ENCODE results near the gene KREMEN1.

Gene KREMEN1

DNA sequence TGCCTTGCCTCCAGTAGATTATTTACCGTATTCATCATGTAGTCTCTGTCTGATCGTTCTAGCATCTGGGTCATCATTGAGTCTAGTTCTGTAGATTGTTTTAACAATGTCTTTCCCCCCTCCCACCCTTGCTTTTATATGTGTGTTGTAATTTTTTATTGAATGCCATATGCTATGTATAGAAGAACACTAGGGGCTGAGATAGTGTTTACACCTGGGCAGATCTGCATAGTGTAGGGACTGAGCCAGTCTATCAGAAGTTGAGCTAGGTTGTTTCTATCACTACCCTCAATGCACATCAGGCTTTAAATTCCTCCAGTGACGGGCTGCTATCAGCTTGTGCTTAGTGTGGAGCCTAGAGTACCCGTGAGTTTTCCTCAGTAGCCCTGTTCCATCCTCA lies 61.6 kb downstream of the KREMEN1 start:
- FAIRE-seq = no peak

DNA sequence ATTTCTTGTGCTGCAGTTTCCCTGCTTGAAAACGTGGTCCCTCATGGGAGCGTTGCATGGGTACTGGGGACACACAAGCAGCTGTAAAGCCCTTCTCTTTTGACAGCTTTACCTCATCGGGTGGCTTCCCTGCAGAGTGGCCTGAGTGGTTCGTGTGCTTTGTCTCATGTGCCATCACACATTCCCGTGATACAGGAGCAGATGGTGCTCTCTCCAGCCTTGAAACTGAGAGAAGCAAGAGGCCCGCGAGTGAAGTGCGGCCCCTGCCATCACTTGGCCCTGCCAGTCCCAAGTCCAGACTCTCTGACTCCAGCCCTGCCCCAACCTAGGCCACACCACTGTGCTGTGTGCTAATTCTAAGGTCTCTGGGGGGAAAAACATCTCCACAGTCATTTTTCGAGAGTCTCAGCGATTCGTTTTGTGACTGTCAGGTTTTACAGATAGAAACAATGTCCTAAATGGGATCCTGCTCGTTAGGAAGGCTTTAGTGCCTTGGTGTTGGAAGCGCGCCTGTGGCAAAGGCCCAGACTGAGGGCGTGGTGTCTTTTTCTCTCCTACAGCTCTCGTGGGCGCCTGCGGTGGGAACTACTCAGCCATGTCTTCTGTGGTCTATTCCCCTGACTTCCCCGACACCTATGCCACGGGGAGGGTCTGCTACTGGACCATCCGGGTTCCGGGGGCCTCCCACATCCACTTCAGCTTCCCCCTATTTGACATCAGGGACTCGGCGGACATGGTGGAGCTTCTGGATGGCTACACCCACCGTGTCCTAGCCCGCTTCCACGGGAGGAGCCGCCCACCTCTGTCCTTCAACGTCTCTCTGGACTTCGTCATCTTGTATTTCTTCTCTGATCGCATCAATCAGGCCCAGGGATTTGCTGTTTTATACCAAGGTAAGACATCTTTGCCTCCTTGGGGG lies 64.2 kb downstream of the KREMEN1 start:
- FAIRE-seq = no peak

DNA sequence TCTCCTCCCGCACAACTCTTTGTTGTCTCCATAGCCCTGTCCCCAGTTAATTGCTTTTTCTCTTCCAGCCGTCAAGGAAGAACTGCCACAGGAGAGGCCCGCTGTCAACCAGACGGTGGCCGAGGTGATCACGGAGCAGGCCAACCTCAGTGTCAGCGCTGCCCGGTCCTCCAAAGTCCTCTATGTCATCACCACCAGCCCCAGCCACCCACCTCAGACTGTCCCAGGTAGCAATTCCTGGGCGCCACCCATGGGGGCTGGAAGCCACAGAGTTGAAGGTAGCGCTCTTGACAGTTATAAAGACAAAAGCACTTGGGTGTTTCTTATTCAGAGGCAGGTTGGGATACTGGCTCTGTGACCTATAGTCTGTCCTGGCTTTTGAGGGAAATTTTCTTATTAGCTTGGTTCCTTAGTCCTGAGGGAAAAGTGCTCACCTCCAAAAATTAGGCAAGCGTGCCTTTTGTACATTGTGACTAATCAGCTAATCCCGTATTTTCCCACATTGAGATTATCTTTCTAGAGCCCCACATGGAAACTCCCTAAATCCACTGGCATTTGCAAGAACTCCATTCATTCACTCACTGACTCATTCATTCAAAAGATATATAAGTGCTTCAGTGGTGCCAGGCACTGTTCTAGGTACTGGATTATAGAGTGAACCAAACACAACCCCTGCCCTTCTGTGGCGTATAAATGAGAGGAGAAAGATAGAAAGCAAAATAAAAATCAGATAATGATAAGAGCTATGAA lies 65.9 kb downstream of the KREMEN1 start:
- no peak for FAIRE-seq

DNA sequence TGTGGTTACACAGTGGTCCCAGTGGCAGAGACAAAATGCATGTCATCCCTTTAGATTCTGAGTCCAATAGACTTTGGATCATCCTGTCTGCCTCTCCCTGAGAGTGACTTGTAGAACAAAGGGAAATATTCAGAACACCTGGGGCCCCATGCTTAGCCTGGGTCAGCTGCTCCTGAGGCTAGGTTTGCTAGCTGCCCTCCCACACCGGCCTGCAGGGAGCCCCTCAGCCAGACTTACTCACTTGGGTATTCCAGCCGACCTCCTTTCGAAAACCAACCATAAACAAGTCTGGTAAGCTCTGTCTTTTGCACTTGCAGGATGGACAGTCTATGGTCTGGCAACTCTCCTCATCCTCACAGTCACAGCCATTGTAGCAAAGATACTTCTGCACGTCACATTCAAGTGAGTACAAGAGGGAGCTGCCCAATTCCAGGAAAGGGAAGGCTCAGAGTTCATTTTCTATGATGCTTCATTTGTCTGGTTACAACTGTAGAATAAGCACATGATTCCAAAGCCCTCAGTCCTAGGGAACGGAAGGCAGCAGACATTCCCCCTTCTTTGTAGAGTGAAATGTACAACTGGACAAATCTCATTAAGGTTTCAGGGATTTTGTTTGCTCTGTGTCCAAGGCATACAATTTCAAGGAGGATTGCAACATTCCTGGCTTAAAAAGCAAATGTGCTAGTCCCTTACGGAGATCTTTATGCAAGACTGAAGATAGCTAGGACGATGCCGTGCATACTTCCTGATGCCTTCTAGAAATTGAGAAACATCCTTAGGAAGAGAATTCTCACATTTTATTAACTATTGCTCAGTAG lies 67.3 kb downstream of the KREMEN1 start:
- FAIRE-seq = no peak

DNA sequence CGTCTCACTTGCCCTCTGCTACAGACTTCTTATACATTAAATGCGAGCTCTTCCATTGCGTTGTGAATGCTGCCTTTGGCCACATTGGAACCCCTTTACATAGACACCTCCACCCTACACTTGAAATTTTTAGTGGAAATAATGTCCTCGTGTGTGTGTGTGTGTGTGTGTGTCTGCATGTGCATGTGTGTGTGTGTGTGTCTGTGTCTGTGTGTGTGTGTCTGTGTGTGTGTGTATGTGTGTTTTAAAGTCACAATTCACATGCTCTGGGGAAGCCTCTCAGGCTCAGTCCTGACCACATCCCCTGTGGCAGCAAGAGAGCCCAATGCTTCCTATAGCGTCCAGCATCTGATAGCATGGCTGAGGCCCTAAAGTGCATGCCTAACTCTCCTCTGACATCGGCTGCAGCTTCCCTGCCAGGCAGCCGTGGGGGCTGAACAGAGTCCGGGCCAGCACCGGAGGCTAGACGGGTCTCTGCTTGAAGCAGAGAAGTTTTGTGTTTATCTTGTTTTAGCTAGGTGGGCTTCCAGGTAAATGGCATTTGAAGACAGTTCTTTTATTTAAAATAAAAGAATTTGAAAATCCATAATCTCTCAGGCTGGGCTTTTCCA lies 68.3 kb downstream of the KREMEN1 start:
- no peak for FAIRE-seq

DNA sequence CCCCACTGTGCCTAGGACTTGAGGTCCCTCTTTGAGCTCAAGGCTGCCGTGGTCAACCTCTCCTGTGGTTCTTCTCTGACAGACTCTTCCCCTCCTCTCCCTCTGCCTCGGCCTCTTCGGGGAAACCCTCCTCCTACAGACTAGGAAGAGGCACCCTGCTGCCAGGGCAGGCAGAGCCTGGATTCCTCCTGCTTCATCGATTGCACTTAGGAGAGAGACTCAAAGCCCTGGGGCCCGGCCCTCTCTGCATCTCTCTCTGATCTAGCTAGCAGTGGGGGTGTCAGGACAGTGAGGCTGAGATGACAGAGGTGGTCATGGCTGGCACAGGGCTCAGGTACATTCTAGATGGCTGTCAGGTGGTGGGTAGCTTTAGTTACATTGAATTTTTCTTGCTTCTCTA lies 69.3 kb downstream of the KREMEN1 start:
- no peak for FAIRE-seq

DNA sequence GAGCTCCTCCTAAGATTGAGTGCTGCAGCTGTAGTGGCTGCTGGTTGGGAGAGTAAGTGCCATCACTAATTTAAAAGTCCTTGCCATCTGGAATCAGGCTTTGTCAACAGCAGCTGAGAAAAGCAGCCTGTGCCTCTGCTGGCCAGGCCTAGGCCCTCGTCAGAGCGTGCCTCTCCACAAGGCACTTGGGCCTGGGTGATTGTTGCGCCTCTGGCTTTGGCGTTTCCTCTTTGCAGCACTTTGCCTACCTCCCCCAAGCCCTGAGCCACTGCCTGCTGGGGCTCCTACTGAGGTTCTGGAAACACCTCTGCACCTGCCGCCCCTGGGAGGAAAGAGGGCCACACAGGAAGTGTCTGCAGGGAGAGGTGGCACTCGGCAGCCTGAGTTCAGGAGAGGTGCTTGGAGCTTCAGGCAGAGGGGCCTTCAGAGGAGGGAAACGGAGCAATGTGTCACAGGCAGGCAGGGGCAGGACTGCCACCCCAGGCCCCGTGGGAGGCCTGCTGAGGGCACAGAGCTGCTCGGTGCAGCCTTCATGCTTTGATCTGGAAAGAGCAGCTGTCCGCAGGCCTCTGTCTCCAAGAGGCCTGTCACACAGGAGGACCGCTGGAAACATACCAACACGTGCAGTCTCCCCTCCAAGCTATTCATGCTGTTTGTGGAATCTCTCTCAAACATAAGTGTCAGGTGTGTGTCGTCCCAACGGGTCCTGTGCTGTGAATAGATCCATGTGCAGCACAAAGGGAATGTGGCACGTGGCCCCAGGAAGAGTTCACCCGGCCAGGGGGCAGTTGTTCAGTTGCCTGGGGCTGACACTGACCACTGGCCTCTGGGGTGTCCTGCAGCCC lies 71.3 kb downstream of the KREMEN1 start:
- no peak for FAIRE-seq

DNA sequence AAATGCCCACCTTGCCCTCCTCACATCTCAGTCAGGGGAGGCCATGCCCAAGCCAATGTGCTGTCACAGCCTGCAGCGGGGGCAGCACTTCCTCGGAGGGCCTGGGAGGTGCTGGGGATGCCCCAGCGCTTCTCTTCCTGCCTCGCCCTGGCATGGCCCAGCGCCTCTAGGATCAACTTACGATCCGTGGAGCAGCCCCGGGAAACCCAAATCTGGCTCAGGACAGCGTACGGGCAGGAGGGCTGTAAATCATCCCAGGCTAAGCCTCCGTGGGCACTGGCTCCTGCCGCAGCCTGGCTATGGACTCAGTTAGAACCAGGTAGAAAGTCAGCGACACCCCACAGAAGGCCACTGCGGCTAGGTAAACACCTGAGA lies 71.9 kb downstream of the KREMEN1 start:
- no peak for FAIRE-seq

DNA sequence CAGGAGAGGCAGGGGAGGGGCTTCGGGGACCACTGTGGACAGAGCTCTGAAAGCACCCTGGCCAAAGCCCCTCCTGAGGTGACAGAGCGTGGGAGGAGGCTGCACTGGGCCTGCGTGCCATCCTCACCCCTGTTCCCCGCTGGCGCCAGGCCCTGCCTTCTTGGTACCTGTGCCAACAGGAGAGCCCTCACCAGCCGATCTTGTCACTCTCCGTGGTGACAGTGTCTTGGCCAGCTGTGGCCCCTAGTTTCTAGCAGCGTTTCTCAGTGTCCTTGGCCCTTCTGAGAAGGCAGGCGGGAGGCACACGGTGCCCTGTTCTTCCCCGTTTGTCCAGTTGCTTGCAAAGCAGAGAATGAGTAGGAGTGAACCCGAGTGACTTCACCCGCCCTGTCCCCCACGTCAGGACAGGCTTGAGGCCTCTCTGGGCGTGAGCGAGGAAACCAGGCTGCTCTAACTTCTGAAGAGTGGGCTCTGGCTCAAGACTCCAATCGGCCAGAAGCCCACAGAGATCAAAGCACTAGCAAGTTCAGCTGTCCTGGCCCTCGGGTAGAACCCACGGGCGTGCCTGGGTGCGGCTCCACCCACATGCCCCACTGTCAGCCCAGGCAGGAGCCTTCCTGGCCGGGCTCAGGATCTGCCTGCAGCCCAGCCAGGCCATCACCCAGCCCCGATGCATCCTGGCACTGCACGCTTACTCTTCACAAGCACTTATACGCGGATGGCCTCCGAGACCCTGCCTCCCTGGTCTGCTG lies 72.7 kb downstream of the KREMEN1 start:
- FAIRE-seq = no peak

DNA sequence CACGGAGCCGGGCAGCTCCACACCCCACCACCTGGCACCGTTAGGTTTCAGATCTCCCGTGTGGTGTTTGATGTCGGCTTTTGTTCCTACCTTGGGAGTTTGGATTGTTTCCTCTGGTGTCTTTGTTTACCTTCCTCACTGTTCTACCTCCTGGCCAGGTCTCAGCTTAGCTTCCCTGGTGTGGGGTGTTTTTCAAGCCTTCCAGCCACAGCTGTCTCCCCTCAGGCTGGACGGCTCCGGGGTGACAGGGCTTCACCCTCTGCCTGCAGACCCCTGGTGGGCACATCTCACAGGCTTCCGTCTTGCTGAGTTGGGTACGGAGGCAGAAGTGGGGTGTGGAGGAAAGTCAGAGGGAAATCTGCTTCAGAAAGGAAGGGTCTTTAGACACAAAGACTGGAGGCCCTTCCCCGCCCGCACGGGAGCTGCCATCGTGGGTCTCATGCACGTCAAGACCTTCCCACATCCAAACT lies 73.3 kb downstream of the KREMEN1 start:
- FAIRE-seq = no peak

DNA sequence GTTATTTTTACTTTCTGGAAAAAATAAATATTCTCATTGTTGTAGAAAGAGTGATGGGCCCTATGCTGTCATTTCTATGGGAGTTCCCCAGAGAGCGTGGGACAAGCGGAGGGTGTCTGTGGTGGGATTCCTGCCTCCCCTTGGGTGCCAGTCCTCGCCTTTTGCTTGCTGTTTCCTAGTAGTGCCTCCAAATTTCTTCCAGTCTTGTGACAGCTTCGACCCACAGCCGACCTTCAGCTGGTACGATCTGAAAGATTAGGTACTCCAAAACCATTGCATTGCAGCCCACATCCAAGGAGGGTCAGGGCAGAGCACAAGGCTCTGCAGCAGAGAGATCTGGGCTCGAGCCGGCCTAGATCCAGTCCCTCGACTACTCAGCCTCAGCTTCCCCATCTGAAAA lies 73.9 kb downstream of the KREMEN1 start:
- no peak for FAIRE-seq

DNA sequence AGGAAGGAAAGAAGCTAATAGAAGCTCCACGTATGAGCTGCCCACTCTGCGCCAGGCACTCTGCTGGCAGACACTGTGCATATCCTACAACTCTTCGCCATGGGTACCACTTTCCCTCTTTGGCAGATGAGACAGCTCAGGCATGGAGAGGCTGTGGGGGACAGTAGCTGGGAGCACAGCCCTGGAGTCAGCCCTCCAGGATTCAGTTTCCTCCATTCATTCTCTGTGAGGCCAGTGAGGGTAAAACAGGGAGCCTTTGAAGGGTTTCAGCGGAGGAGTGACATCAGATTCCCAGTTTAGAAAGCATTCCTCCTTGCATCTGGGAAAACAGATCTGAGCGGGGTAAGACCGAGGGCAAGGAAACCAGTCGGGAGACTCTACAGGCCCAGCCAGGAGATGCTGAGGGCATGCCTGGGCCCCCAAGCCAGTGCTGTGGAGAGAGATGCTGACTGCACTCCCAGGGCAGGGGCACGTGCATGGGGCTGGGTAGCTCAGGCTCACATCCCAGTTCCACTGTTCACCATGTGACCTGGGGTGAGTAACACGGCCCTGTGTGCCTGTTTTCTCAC lies 74.6 kb downstream of the KREMEN1 start:
- no peak for FAIRE-seq

DNA sequence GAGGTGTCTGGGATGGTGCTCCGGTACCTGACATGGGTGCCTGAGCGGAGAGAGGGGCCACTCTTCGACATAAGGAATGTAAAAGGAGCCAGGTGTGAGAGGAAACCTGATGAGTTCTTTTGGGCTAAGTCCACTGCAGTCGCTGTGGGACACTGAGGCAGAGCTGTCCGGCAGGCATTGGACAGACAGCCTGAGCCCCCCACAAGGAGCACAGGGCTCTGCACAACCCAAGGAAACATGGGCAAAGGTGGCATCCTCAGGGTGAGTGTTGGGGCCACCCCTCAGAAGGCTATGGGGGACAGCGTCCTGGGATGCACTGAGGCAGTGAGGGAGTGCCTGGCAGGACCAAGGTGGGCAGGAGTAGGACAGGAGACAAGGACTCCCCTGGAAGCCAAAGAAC lies 75.2 kb downstream of the KREMEN1 start:
- no peak for FAIRE-seq

DNA sequence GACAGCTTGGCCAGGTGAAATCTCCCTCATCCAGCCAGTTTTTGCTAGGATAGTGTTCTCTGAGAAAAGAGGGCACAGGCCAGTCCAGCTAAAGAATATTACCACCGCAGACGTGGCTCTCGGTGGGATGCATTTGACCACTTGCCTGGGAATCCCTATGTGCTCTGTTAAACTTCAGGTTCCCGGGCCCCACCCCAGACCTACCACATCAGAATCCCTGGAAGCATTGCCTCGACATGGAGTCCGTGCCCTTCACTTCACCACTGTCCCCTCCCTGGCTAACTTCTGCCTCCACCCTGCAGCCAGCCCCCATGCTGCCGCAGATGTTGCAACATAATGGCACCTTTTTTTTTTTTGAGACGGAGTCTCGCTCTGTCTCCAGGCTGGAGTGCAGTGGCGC lies 76.0 kb downstream of the KREMEN1 start:
- no peak for FAIRE-seq

DNA sequence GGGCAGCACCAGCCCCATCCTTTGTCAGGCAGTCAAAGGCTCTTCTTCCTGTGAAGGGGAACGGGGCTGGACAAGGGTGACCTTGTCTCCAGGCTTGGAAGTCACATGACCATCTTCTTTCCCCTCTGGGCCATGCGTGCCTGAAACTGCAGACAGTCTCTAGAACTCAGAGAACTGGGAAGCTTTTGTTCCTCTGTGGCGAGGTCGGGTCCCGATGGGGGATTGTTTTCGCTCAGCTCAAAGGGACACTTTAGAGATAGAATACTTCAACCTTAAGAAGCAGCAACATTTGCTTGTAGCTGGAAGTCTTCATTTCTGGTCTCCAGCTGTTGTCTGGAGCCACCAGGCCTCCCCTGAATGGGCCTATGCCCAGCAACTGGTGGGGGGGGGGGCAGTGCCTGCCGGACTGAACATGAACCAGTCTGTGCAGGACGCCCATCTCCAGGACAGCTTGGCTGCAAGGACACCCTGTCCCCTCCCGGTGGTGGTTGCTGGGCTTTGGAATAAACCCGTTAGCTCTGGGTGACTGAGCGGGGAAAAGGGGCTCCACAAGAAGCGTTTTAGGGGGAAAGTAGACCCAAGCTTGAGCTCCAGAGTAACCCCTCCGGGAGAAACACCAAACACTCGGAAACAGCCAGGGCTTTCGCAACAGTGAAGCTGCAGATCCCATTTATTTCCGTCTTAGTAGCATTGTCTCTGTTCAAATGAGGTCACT lies 77.2 kb downstream of the KREMEN1 start:
- FAIRE-seq = no peak

DNA sequence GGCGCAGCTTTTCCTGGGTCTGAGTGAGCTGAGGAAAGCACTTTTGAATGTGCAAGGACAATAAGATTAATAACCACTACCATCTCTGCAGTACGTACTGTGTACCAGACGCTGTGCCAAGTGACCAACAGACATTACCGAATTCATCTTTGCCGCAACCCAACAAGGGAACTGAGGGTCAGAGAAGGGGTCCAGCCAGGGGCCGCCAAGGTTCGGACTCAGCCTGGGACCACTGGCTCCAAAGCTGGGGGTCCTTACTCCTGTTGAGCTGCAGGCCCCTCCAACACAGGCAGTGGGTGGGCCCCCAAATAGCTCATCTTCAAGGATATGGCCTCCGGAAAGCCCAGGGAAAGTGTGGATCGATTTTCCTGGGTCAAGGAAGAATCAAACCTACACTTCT lies 77.9 kb downstream of the KREMEN1 start:
- FAIRE-seq = no peak

DNA sequence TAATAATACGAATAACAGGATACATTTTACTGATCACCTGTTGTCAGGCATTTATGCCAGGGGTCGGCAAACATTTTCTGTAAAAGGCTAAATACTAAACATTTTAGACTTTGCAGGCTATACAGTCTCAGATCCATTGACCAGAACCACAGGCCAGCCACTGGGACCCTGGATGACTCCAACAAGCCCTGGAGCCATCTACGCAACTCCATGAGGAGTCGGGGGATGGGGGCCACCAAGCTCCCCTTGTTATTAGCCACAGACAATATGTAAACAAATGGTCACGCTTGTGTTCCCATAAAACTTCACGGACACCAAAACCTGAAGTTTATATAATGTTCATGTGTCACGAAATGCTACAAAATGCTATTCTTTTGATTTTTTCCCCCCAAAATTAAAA lies 78.5 kb downstream of the KREMEN1 start:
- no peak for FAIRE-seq

DNA sequence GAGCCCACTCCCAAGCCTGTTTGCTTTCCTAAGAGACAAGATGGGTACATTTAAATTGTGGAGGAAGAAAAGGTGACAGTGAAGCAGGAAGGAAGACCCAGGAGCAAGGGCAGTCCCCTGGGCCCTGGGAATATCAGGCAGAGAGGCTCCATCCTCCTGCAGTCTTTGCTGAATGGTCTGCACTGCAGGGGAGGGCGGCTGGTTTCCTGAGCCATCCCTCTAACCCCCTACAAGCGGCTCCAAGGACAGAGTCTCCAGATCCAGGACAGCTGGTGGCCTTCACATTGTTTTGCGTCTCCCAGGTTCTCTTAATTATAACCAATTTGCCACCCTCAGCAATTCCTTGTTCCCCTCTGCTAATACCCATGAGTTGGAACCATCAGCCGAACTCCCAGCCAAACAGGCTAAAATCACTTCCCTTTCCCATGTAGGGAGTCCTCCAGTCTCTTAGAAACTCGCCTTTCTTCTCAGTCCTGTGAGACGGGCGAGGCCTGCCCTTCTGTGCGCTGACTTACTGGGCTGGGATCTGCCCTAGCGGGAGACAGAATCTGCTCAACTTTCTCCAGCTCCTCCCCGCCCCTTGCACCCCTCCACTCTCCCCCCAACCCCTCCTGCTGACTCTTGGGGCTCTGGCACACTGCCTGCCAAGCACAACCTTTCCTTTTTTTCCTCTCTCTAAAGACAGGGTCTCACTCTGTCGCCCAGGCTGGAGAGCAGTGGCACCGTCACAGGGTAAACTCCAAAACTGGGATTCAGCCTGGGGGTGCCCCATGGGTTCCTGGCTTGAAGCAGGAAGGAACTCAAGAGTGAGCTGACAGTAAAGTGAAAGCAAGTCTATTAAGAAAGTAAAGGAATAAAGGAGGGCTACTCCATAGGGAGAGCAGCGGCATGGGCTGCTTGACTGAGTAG lies 79.5 kb downstream of the KREMEN1 start:
- FAIRE-seq = no peak
